ENCODE results near the gene SLC22A25.

SLC22A25 gene

DNA sequence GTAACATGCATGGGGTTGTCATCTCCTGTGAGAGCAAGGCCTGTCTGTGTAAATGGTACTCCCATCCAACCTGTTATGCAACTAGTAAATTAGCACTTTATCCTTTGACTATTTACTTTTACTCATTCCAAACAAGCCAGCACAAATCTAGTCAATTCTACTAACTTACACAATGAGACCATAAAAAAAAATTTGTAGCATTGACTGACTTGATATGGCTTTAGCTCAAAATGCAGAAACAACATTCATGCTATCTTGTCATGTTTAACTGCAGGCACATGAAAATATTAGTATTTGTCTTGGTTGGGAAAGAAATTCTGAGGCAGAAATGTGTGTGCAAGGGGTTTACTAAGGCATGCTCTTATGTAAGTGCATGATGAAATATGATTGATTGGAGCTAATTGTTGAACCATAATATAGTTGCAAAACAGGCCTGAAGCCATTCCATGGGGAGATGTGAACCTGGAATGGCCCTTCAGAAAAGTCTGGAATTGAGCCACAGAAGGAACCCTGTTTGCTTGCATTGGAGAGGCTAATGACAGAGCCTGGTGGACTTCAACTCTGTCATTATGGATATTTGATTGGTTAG lies 2.5 kb downstream of the SLC22A25 start:
- H3K9me3 ChIP-seq (replicated peaks; ENCODE audit: insufficient read depth, low read length) = no peaks in the 10 kb centered on the region
- no peak overlapping the region for H3K27ac ChIP-seq (ENCODE audit: low read length)
- no peaks in the 10 kb centered on the region for H3K9me2 ChIP-seq (replicated peaks; ENCODE audit: insufficient read depth, low read length)
- no peak overlapping the region for H3K9ac ChIP-seq (ENCODE audit: low read length)
- H2AFZ ChIP-seq (ENCODE audit: low read length) = no peak overlapping the region
- H3F3A ChIP-seq (ENCODE audit: insufficient read depth, low read length) = no peaks in the 10 kb centered on the region
- no peak for TF ChIP-seq CTCF (IDR thresholded peaks at IDR 0.05; ENCODE audit: low read length)
- no peaks in the 10 kb centered on the region for H3K4me1 ChIP-seq (ENCODE audit: low read length)
- H3K79me2 ChIP-seq (ENCODE audit: low read length) = no peaks in the 10 kb centered on the region
- no peak for DNase-seq
- H4K20me1 ChIP-seq (ENCODE audit: insufficient read depth, low read length) = no peaks in the 10 kb centered on the region
- no peak overlapping the region for H3K4me2 ChIP-seq (ENCODE audit: low read depth, low read length)
- H3K36me3 ChIP-seq (replicated peaks; ENCODE audit: insufficient read depth, low read length) = no peaks in the 10 kb centered on the region
- no peaks in the 10 kb centered on the region for H3K27me3 ChIP-seq (replicated peaks; ENCODE audit: insufficient read depth, low read length)
- no peak overlapping the region for H3K4me3 ChIP-seq (ENCODE audit: low read length)

- Histone ChIP-seq H3K4me1 (ENCODE audit: low read length) (no peaks in the 10 kb centered on the region), H3K9me2 (replicated peaks; ENCODE audit: insufficient read depth, low read length) (no peaks in the 10 kb centered on the region), H2AFZ (ENCODE audit: low read length) (no peak overlapping the region), H3K9me3 (replicated peaks; ENCODE audit: insufficient read depth, low read length) (no peaks in the 10 kb centered on the region), H3F3A (ENCODE audit: insufficient read depth, low read length) (no peaks in the 10 kb centered on the region), H3K4me3 (ENCODE audit: low read length) (no peak overlapping the region), H3K9ac (ENCODE audit: low read length) (no peak overlapping the region), H3K27ac (ENCODE audit: low read length) (no peak overlapping the region), H3K4me2 (ENCODE audit: low read depth, low read length) (no peak overlapping the region), H3K27me3 (replicated peaks; ENCODE audit: insufficient read depth, low read length) (no peaks in the 10 kb centered on the region), H3K36me3 (replicated peaks; ENCODE audit: insufficient read depth, low read length) (no peaks in the 10 kb centered on the region), H3K79me2 (ENCODE audit: low read length) (no peaks in the 10 kb centered on the region), H4K20me1 (ENCODE audit: insufficient read depth, low read length) (no peaks in the 10 kb centered on the region)
- TF ChIP-seq EZH2 (optimal IDR thresholded peaks at IDR 0.05; ENCODE audit: low read depth, low read length) (no peak), EZH2phosphoT487 (IDR thresholded peaks at IDR 0.05; ENCODE audit: low read length) (no peak), CTCF (IDR thresholded peaks at IDR 0.05; ENCODE audit: low read length) (no peak)
- no peak for DNase-seq
Observed at GRCh38 chr11:63240098-63240497, 3.3 kb downstream of the SLC22A25 start.

GRCh38 chr11:63239254-63239653 lies 4.1 kb downstream of the SLC22A25 start:
- Histone ChIP-seq H3K9ac (ENCODE audit: low read length) (no peak overlapping the region), H3K4me3 (ENCODE audit: low read length) (no peak overlapping the region), H3K9me3 (replicated peaks; ENCODE audit: insufficient read depth, low read length) (no peaks in the 10 kb centered on the region), H3K27ac (ENCODE audit: low read length) (no peak overlapping the region), H4K20me1 (ENCODE audit: insufficient read depth, low read length) (no peaks in the 10 kb centered on the region), H3F3A (ENCODE audit: insufficient read depth, low read length) (no peaks in the 10 kb centered on the region), H3K4me1 (ENCODE audit: low read length) (no peaks in the 10 kb centered on the region), H3K36me3 (replicated peaks; ENCODE audit: insufficient read depth, low read length) (no peaks in the 10 kb centered on the region), H3K27me3 (replicated peaks; ENCODE audit: insufficient read depth, low read length) (no peaks in the 10 kb centered on the region), H2AFZ (ENCODE audit: low read length) (no peak overlapping the region), H3K79me2 (ENCODE audit: low read length) (no peaks in the 10 kb centered on the region), H3K4me2 (ENCODE audit: low read depth, low read length) (no peak overlapping the region), H3K9me2 (replicated peaks; ENCODE audit: insufficient read depth, low read length) (no peaks in the 10 kb centered on the region)
- TF ChIP-seq EZH2 (optimal IDR thresholded peaks at IDR 0.05; ENCODE audit: low read depth, low read length) (no peak), EZH2phosphoT487 (IDR thresholded peaks at IDR 0.05; ENCODE audit: low read length) (no peak), CTCF (IDR thresholded peaks at IDR 0.05; ENCODE audit: low read length) (no peak)
- DNase-seq = no peak

Data from MM.1S (cell line).